ENCODE data around the gene DOCK9.

Gene DOCK9

DNA sequence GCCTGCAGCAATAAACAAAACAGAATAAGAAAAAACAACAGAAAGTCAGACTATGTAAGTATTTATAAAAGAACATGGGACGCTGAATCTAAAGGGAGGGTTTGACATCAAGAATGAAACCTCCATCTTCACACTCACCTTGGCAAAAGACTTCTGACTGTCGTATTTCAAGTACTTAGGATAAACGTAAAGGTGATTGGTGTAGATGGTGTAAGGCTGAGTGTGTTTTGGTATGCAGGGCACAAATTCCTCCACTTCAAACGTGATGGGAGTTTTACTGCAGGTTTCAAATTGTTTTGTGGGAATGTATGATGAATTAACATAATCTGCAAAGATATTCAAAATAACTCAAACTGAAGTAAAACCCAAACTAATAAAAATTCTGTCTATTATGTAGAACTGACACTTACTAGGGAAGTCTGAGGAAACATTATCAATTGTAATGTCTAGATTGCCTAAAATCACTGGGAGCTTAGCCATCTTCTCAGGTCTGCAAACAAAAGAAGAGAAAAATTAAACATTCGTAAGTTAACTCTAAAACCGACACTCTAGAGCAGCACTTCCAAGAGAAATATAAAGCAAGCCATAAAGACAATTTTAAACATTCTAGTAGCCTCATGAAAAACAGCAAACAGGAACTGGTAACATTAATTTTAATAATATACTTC lies 89.5 kb downstream of the DOCK9 start:
- no peak for DNase-seq
- Mint-ChIP-seq H3K9me3 (no peaks in the 10 kb centered on the region), H3K27ac (no peak overlapping the region), H3K27me3 (no peaks in the 10 kb centered on the region), H3K4me1 (peaks cover 25% of the 10 kb centered on the region), H3K4me3 (no peak overlapping the region)
- ATAC-seq = no peak

DNA sequence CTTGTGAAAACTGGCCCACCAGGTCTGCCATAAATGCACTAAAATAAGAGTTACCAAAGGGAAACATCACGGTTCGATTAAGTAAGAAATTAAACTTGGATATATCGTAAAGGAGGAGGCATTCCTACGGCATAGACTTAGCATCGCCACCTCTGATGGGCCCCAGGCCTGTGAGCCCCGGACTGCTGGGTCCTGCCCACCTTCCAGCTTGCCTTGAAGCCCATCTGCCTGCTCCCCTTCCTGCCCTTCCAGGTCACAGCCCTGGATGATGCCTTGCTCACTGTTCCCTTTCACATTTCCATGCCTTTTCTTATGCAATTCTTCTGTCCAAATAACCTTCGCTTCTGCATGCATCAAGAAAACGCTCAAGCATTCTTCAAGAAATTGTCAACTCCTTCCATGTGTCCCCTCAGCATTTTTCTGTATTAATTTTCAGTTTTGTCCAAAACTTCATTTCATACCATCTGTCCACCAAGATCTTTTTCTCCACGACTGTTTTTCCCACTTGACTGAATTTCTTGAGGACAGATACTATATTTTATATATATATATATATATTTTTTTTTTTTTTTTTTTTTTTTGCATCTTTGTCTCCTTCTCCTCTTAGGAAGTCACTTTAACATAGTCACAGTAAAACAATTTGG lies 91.2 kb downstream of the DOCK9 start:
- ATAC-seq (no peak), DNase-seq (no peak)
- no peak overlapping the region for H3K27ac Mint-ChIP-seq
- H3K27me3 Mint-ChIP-seq = no peaks in the 10 kb centered on the region
- no peak overlapping the region for H3K4me3 Mint-ChIP-seq
- no peaks in the 10 kb centered on the region for H3K9me3 Mint-ChIP-seq
- peaks cover 21% of the 10 kb centered on the region for H3K4me1 Mint-ChIP-seq

DNA sequence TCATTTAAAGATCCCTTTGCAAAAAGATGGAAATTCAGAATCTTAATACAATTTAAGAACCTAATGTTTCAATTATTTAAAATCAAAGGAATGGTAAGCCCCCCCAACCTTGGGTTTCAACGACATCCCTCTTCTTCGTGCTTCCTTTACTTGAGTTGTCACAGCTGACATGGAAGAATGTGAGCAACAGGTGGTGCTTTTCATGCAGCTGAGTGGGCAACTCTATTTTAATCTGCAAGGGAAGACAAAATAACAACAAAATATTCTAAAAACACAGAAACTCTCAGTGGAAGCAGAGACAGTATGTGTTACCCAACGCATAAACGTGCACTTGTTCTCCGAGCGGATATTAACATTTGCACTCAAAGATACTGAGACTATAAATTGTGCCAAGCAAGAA lies 92.3 kb downstream of the DOCK9 start:
- H3K4me3 Mint-ChIP-seq = no peak overlapping the region
- H3K4me1 Mint-ChIP-seq = peaks cover 14% of the 10 kb centered on the region
- ATAC-seq = no peak
- H3K9me3 Mint-ChIP-seq = no peaks in the 10 kb centered on the region
- DNase-seq = no peak
- no peak overlapping the region for H3K27ac Mint-ChIP-seq
- no peaks in the 10 kb centered on the region for H3K27me3 Mint-ChIP-seq

DNA sequence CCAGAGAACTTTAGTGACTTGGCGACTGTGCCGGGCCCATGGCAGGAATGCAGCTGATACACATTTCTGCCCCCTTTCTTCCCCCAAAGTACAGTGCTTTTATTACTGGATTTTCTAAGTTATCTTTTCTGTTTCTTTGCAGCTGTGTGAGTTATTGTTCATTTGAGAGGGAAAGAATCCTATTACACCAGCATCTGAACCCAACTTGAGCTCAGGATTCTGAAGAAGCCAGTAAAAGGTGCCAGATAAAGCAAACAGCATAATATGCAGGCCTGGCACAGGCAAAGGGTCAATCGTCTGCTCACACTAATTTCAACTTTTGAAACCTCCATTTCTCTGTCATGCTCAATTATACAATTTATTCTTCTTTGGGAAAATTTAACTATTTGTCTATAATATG lies 93.9 kb downstream of the DOCK9 start:
- ATAC-seq (no peak), DNase-seq (no peak)
- H3K27me3 Mint-ChIP-seq = no peaks in the 10 kb centered on the region
- no peaks in the 10 kb centered on the region for H3K4me1 Mint-ChIP-seq
- no peaks in the 10 kb centered on the region for H3K9me3 Mint-ChIP-seq
- no peak overlapping the region for H3K4me3 Mint-ChIP-seq
- no peak overlapping the region for H3K27ac Mint-ChIP-seq

DNA sequence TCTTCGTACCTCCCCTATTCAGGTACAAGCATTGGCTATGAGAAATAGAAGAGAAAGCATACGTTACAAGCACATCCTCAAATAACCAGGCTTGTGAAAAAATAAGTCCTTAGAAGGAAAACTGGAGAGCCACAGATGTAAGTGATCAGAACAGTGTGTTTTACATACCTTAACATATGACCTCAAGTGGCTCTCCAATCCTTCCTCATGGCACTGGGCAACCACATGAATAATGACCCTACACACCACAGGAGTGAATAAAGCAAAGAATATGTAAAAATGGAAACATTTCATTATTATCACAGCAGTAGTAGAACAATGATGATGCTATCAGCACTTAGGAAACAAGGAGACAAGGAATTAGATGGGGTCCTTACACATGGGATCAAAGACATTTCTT lies 96.5 kb downstream of the DOCK9 start:
- H3K27ac Mint-ChIP-seq = no peak overlapping the region
- no peak overlapping the region for H3K4me3 Mint-ChIP-seq
- H3K9me3 Mint-ChIP-seq = no peaks in the 10 kb centered on the region
- no peaks in the 10 kb centered on the region for H3K27me3 Mint-ChIP-seq
- no peak for ATAC-seq
- no peaks in the 10 kb centered on the region for H3K4me1 Mint-ChIP-seq
- DNase-seq = no peak

DNA sequence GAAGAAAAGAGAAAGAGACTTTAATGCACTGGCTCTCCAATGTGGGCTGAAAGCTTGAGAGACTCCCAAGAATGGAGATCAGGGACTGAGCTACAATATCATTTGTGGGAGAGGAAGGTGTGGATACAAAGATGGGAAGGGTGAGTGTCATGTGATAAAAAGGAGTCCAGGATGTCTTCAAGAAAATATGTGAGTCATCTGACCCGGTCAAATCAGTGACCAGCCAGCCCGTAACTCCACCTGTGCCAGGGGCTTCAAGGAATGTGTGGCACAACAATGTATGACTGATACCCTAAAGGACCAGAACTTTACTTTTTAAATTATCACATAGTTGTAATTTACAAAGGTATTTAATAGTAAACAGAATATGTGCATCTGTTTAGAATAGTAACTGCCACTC lies 97.2 kb downstream of the DOCK9 start:
- ATAC-seq (no peak), DNase-seq (no peak)
- Mint-ChIP-seq H3K9me3 (no peaks in the 10 kb centered on the region), H3K27ac (no peak overlapping the region), H3K27me3 (no peaks in the 10 kb centered on the region), H3K4me3 (no peak overlapping the region), H3K4me1 (no peaks in the 10 kb centered on the region)

DNA sequence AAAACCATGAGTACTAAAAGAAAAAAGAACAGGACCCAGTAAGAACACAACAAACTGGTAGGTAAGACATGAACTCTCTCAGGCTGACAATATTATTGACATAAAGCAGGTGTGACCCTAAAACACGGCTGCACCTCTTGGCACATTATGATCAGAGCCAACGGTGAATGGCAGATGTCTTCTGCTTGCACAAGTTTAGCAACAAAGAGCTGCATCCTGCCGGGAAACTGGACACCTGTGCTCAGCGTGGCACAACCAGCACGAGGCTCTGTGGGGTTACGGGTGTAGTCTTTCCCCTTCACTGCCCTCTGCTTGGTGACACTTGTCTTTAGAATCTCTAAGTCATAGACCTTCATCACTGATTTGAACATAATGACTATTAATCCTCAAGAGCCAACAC lies 97.9 kb downstream of the DOCK9 start:
- Mint-ChIP-seq H3K4me3 (no peak overlapping the region), H3K27me3 (no peaks in the 10 kb centered on the region), H3K9me3 (peaks cover 0 to under 1% of the 10 kb centered on the region in 2 donors), H3K27ac (no peak overlapping the region), H3K4me1 (peaks cover 6% of the 10 kb centered on the region)
- ATAC-seq = no peak
- DNase-seq = no peak

DNA sequence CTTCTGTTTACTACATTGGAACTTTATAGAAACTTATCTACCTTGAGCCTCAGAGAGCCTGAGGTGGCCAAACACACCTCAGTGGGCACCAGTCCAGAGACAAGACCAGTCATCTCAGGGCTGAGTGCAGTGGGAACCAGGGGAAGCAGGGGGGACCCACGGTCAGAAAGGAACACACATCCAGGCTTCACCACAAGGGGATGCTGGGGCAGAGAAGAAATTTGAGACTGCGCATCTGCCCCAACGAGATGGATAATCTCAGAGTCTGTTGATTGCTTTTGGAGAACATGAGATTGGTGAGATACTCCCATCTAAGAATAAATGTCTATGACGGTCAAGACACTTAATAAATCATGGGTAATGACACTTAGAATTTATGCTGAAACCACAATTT lies 98.7 kb downstream of the DOCK9 start:
- no peak for ATAC-seq

DNA sequence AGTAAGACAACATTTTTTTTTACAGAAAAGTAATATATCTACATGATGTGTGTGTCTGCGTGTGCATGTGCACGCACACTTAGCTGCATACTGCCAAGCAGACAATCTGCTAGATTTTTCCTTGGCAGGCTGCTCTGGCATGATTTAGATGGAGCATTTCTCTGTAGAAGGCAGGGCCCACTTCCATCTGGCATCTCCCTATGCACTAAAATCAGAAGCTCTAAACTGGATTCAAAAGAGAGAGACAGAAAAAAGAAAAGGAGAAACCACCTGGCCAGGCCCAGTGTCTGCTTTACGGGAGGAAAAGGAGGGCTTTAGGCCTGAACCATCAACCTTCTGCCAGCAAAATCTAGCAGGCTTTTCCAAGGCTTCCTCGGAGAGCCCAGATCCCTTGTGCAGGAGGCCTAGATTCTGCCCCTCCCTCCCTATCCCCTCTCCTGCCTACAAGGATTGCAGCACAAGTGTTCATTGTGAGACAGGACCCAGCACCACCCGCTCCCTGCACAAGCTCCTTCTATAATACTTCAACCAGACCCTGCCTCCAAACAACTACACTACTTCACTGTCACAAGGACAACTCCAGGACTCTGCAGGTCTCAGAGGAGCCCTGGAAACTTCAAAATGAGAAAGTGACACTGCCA lies 99.3 kb downstream of the DOCK9 start:
- no peak for DNase-seq
- no peak for ATAC-seq
- peaks cover 6 to 9% of the 10 kb centered on the region in 2 donors for H3K9me3 Mint-ChIP-seq
- H3K4me1 Mint-ChIP-seq = peaks cover 20% of the 10 kb centered on the region
- no peak overlapping the region for H3K4me3 Mint-ChIP-seq
- peak overlapping the region; percentile 61 to 88 for H3K27ac Mint-ChIP-seq
- no peaks in the 10 kb centered on the region for H3K27me3 Mint-ChIP-seq

More for the DNA sequence above, 98.7 kb downstream of the DOCK9 start:
- Mint-ChIP-seq H3K4me3 (no peak overlapping the region), H3K9me3 (peaks cover under 1 to 9% of the 10 kb centered on the region in 2 donors), H3K27me3 (no peaks in the 10 kb centered on the region), H3K4me1 (peaks cover 14% of the 10 kb centered on the region), H3K27ac (peak overlapping the region; percentile 61 to 88)
- DNase-seq = no peak

DNA sequence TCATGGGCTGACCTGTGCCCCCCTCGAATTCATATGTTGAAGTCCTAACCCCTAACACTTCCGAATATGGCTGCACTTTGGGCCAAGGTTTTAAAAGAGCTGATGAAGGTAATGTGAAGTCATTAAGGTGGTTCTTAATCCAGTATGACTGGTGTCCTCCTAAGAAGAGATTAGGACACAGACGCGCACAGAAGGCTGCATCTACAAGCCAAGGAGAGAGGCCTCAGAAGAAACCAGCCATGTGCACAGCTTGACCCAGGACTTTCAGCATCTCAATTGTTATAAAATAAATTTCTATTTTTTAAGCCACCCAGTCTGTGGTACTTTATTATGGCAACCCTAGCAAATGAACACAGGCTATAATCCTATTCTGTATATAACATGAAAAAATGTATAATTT lies 99.9 kb downstream of the DOCK9 start:
- Mint-ChIP-seq H3K4me1 (peaks cover 22% of the 10 kb centered on the region), H3K4me3 (no peak overlapping the region), H3K27ac (no peak overlapping the region), H3K9me3 (peaks cover 11 to 14% of the 10 kb centered on the region in 2 donors), H3K27me3 (no peaks in the 10 kb centered on the region)
- DNase-seq = no peak
- no peak for ATAC-seq

DNA sequence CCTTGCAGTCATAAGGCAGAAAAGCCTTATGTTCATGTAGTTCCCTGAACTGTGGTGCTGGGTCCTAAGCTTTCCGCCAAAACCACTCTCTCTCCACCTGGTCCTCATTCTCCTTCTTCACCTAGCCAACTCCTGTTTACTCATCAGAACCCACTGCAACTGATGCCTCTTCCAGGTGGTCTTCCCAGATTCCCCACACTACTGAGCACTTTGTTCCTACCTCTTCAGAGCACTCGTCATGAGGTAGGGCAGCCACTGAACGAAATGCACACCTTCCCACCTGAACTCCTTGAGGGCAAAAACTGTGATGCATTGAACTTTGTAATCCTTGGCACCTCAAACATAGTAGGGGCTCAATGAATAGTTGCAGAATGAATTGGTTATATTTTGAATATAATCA lies 100.4 kb downstream of the DOCK9 start:
- no peak overlapping the region for H3K27ac Mint-ChIP-seq
- peaks cover 15 to 19% of the 10 kb centered on the region in 2 donors for H3K9me3 Mint-ChIP-seq
- no peak for DNase-seq
- ATAC-seq = no peak
- H3K4me1 Mint-ChIP-seq = peaks cover 22% of the 10 kb centered on the region
- H3K4me3 Mint-ChIP-seq = no peak overlapping the region
- H3K27me3 Mint-ChIP-seq = no peaks in the 10 kb centered on the region

DNA sequence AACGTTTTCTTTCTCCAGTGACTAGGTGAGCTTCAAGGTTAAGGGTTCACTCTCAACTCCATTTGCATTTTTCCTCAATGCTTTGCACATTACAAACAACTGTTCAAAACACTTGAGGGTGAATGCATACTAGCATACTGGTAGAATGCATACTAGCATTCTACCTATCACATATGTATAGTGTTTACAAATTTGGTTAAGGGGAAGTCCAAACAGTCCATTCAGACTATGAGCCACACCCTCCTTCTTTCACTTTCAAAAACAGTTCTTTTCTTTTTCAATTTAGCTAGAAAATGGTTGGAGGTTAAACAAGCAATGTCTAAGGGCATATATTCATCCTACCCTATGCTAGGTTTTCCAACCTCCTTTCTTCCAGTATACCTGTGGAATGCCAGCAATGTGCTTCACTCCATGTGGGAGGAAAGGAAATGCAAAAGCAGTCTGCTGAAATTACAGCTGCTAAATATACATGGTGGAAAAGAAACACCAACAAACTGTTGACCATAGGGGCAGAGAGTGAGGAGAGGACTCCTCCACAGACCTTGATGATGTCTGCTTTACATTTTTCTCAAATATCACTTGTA lies 102.6 kb downstream of the DOCK9 start:
- DNase-seq = no peak
- peak; percentile 77 for ATAC-seq
- peaks cover 29% of the 10 kb centered on the region for H3K4me1 Mint-ChIP-seq
- peak overlapping the region in 1 of 2 donors; percentile 5 for H3K4me3 Mint-ChIP-seq
- peaks cover 15 to 19% of the 10 kb centered on the region in 2 donors for H3K9me3 Mint-ChIP-seq
- peak overlapping the region in 1 of 2 donors; percentile 82 for H3K27ac Mint-ChIP-seq
- H3K27me3 Mint-ChIP-seq = no peaks in the 10 kb centered on the region

DNA sequence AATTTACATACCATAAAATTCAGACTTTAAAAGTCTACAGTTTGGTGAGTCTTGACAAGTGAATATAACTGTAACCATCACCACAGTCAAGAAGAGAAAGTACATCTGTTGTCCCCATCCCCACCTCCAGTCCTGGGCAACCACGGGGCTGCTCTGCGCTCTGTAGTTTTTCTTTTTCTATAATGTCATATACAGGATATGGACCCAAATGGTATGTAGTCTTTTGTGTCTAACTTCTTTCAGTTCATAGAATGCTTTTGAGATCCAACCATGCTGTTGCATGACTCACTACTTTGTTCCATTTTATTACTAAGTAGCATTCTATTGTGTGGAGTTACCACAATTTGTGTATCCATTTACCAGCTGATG lies 103.9 kb downstream of the DOCK9 start:
- peak overlapping the region in 1 of 2 donors; percentile 59 for H3K27ac Mint-ChIP-seq
- no peak overlapping the region for H3K4me3 Mint-ChIP-seq
- H3K27me3 Mint-ChIP-seq = no peaks in the 10 kb centered on the region
- peak in 1 of 2 donors; percentile 42 for DNase-seq
- peaks cover 30% of the 10 kb centered on the region for H3K4me1 Mint-ChIP-seq
- H3K9me3 Mint-ChIP-seq = peaks cover 15 to 19% of the 10 kb centered on the region in 2 donors
- ATAC-seq = peak; percentile 85

DNA sequence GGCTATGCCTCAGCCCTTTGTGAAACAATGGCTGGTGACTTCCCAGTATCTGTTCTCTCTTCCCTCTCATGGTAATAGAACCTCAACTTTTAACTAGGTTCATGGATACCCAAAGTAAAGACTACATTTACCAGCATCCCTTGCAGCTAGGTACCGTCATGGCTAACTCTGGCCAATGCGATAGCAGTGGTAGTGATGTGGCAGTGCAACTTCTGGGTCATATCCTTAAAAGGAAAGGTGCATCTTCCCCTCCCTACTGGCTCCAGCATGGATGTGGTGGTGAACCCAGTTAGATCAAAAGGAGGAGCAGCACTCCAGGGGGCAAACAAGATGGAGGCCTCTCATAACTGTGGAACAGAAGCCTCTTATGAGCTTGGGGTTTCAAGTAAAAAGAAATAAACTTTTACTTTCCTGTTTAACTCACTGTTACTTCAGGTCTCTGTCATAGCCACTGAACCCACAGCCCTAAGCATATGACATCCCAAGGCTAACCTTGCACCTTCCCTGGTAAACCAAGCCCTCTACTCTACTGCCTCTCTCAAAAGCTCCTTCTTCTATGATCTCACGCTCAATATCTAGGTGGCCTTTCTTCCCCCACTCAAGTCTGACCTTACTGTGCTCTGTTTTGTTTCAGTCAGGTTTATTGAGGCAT lies 104.4 kb downstream of the DOCK9 start:
- H3K27ac Mint-ChIP-seq = peak overlapping the region; percentile 59 to 68
- DNase-seq (no peak), ATAC-seq (peak; percentile 80)

DNA sequence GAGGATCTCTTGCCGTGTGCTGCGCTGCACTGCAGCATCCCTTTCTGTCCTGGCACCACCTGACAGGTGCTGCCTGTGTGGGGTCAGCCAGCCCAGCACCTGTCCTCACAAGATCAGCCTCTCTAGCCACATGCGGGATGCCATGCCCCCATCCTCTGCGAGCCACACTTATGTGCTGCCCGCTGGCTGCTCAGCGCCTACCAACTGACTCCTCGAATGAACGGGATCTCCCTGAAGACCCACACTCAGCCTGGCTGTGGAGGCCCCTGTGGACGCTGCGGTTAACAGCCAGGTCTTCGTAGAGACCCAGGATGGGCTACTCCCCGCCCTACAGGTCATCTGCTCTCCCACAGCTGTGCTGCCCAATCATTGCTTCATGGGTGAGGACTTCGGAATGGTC lies 106.1 kb downstream of the DOCK9 start:
- H3K4me3 Mint-ChIP-seq = no peak overlapping the region
- DNase-seq (no peak), ATAC-seq (no peak)
- peaks cover 15 to 19% of the 10 kb centered on the region in 2 donors for H3K9me3 Mint-ChIP-seq
- peaks cover 37% of the 10 kb centered on the region for H3K4me1 Mint-ChIP-seq
- H3K27me3 Mint-ChIP-seq = no peaks in the 10 kb centered on the region
- peak overlapping the region in 1 of 2 donors; percentile 60 for H3K27ac Mint-ChIP-seq

More for the DNA sequence above, 104.4 kb downstream of the DOCK9 start:
- peaks cover 35% of the 10 kb centered on the region for H3K4me1 Mint-ChIP-seq
- H3K4me3 Mint-ChIP-seq = no peak overlapping the region
- peaks cover 15 to 19% of the 10 kb centered on the region in 2 donors for H3K9me3 Mint-ChIP-seq
- H3K27me3 Mint-ChIP-seq = no peaks in the 10 kb centered on the region
